ENCODE results near the gene WDR72.

- no peak for TF ChIP-seq CTCF (IDR thresholded peaks at IDR 0.05)
- TF ChIP-seq EP300 (IDR thresholded peaks at IDR 0.05) = no peak
- no peak for TF ChIP-seq POLR2A (IDR thresholded peaks at IDR 0.05)
Measured at GRCh38 chr15:53681056-53681455, 78.4 kb downstream of the WDR72 start.
